ENCODE data around the gene SMARCC1.

SMARCC1 gene

GRCh38 chr3:47634996-47635395 is 146.7 kb downstream of the SMARCC1 start:
- in situ Hi-C loops (cut with HindIII; ENCODE audit: low pct_unique_long_range_greater_than_20kb, low sequenced_read_pairs), result no loop called here
- no peak for TF ChIP-seq JUND (IDR thresholded peaks at IDR 0.05; ENCODE audit: low read depth)
- DNase-seq (ENCODE audit: low read depth in 1 of 2, low spot score in 1 of 2), result no peak

- in situ Hi-C loops (cut with HindIII; ENCODE audit: low pct_unique_long_range_greater_than_20kb, low sequenced_read_pairs), result no loop called here
- TF ChIP-seq JUND (IDR thresholded peaks at IDR 0.05; ENCODE audit: low read depth), result no peak
- no peak for DNase-seq (ENCODE audit: low read depth in 1 of 2, low spot score in 1 of 2)
Observed at GRCh38 chr3:47630810-47631209, 150.9 kb downstream of the SMARCC1 start.

DNA sequence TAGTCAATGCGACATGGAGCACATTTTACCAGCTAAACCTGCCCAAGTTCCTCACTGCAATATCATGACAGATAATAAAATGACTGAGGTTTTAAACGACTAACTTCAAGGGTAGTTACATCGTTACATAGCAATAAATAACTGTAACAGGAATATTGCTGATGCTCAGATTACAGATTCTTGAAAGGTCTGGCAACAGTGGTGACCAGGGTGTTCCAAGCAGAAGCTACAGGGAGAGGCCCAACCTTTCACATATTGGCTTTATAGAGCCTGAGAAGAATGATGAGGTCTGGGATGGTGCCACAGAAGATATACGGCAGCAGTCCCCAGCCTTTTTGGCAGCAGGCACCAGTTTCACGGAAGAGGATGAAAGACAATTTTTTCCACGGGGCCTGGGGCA is 151.9 kb downstream of the SMARCC1 start:
- in situ Hi-C loops (cut with HindIII; ENCODE audit: low pct_unique_long_range_greater_than_20kb, low sequenced_read_pairs), result no loop called here
- no peak for TF ChIP-seq JUND (IDR thresholded peaks at IDR 0.05; ENCODE audit: low read depth)
- no peak for DNase-seq (ENCODE audit: low read depth in 1 of 2, low spot score in 1 of 2)

DNA sequence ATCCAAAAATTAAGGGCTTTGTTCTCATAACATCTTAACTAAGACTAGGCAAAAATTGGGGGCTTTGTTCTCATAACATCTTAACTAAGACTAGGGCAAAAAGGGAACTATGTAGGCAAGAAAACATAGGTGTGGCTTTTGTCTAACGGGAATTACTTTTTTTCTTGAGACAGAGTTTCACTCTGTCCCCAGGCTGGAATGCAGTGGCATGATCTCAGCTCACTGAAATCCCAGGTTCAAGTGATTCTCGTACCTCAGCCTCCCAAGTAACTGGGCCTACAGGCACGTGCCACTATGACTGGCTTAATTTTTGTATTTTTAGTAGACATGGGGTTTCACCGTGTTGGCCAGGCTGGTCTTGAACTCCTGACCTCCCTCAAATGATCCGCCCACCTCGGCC is 153.3 kb downstream of the SMARCC1 start:
- in situ Hi-C loops (cut with HindIII; ENCODE audit: low pct_unique_long_range_greater_than_20kb, low sequenced_read_pairs), result no loop called here
- no peak for DNase-seq (ENCODE audit: low read depth in 1 of 2, low spot score in 1 of 2)
- TF ChIP-seq JUND (IDR thresholded peaks at IDR 0.05; ENCODE audit: low read depth), result no peak

DNA sequence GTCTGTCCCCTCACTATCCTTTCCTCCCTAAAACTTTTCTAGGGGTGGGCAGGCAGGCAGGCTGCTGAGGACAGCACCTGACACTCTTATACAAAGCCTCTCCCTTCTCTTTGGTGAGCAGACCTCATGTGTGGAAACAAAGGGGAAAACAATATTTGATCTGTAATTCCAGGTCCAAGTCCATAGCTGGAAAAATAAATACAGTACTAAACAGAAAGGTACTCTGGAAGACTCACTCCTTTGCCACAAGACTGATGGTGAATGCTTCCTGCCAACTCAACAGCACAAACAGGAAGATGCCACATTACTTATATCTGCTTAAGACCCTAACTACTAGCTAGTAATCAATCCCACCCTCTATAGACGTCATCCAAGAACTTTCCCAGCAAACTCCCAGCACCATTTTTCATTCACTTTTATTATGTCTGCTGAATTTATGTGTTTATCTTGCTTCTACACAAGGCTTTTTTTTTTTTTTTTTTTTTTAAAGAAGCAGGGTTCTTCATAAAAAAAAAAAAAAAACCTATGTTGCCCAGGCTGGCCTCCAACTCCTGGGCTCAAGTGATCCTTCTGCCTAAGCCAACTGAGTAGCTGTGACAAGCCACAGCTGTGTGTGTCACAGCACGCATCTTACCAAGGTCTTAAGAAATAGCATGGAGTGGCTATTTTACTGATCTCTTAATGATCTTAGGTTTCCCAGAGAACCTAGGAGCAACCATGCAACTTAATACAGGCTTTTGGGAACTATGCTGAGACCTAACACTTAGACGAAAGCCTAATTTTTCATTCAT is 158.8 kb downstream of the SMARCC1 start:
- DNase-seq (ENCODE audit: low read depth in 1 of 2, low spot score in 1 of 2), result no peak
- in situ Hi-C loops (cut with HindIII; ENCODE audit: low pct_unique_long_range_greater_than_20kb, low sequenced_read_pairs), result no loop called here
- TF ChIP-seq JUND (IDR thresholded peaks at IDR 0.05; ENCODE audit: low read depth), result no peak

DNA sequence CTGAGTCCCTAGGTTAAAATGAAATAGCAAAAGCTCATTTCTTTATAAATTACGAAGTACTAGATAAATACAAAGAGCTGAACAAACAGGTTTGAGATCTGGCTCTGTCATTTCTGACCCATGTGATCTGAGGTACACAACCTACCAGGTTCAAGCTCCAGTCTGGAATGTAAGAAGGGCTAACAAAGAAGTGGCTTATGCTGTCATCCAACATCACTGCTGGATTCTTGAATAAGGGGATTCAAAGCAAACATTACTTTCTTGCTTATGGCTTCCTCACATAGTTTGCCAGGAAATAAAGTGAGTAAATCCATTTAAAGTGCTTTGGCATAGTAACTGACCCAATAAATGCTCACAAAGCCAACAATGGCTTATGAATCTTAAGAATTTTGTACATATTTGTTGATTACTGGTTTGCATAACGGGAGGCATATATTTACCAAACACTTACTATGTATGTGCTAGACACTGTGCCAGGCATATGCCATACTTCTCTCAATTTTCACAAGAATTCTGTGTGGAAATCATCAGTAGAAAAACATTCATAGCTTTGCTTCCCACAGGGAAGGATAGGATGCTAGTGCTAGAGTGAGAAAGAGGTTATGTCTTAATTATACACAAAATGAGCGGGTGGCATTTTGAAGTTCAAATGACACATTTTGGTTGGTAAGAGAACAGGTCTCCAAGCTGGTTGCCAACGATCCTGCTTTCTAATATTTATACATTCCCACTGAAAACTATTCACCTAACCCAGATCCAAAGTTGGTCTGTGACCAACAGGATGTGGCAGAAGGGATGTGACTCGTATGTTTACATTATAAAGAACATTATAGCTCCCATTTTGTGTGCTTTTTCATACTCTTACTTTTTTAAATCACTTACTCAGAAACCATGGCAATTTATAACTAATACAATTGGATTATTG is 164.3 kb downstream of the SMARCC1 start:
- in situ Hi-C loops (cut with HindIII; ENCODE audit: low pct_unique_long_range_greater_than_20kb, low sequenced_read_pairs), result no loop called here
- DNase-seq (ENCODE audit: low read depth in 1 of 2, low spot score in 1 of 2), result peak in 1 of 2 experiments; percentile 39
- no peak for TF ChIP-seq JUND (IDR thresholded peaks at IDR 0.05; ENCODE audit: low read depth)

DNA sequence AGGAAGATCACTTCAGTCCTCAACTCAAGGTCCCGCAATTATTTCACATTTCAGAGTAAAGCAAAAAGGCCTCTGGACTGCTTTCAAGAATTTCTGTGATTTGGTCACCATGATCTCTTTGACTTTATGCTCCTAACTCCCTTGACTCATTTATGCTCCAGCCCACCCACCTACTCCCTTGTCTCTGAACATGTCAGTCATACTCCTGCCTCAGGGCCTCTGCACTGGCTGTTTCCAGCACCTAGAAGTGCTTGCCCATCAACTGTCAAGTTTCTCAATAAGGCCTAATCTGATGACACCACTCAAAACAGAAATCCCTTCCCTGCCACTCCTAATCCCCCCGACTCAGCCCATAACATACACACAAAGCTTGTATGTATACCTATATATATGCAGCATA is 166.9 kb downstream of the SMARCC1 start:
- TF ChIP-seq JUND (IDR thresholded peaks at IDR 0.05; ENCODE audit: low read depth), result no peak

GRCh38 chr3:47613722-47614121 is 168.0 kb downstream of the SMARCC1 start:
- no peak for TF ChIP-seq JUND (IDR thresholded peaks at IDR 0.05; ENCODE audit: low read depth)
- in situ Hi-C loops (cut with HindIII; ENCODE audit: low pct_unique_long_range_greater_than_20kb, low sequenced_read_pairs), result no loop called here
- DNase-seq (ENCODE audit: low read depth in 1 of 2, low spot score in 1 of 2), result no peak

More for the DNA sequence above, 166.9 kb downstream of the SMARCC1 start:
- DNase-seq (ENCODE audit: low read depth in 1 of 2, low spot score in 1 of 2), result no peak
- in situ Hi-C loops (cut with HindIII; ENCODE audit: low pct_unique_long_range_greater_than_20kb, low sequenced_read_pairs), result no loop called here

GRCh38 chr3:47612879-47613278 is 168.8 kb downstream of the SMARCC1 start:
- no peak for DNase-seq (ENCODE audit: low read depth in 1 of 2, low spot score in 1 of 2)
- in situ Hi-C loops (cut with HindIII; ENCODE audit: low pct_unique_long_range_greater_than_20kb, low sequenced_read_pairs), result no loop called here
- TF ChIP-seq JUND (IDR thresholded peaks at IDR 0.05; ENCODE audit: low read depth), result no peak

- in situ Hi-C loops (cut with HindIII; ENCODE audit: low pct_unique_long_range_greater_than_20kb, low sequenced_read_pairs), result no loop called here
- peak in 1 of 2 experiments; percentile 18 for DNase-seq (ENCODE audit: low read depth in 1 of 2, low spot score in 1 of 2)
- no peak for TF ChIP-seq JUND (IDR thresholded peaks at IDR 0.05; ENCODE audit: low read depth)
Observed at GRCh38 chr3:47612178-47612577, 169.5 kb downstream of the SMARCC1 start.

DNA sequence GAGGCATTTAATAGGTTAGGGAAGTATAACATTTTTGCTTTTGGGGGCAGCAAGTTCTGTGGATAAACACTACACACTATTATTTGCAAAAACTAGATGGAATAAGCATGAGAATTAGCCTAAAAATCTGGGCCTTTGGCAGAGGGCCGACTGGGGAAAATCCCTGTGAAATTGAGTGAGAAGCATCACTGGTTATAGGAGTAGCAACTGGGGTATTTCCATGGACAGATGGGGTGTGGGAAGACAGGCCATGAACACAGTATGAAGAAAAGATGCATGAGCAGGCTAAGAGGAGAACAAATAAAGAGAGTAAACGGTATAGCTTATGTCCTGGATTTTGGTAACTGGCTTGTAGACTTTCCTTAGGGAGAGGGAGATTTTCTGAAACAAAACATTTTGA is 170.1 kb downstream of the SMARCC1 start:
- no peak for DNase-seq (ENCODE audit: low read depth in 1 of 2, low spot score in 1 of 2)
- in situ Hi-C loops (cut with HindIII; ENCODE audit: low pct_unique_long_range_greater_than_20kb, low sequenced_read_pairs), result no loop called here
- no peak for TF ChIP-seq JUND (IDR thresholded peaks at IDR 0.05; ENCODE audit: low read depth)

DNA sequence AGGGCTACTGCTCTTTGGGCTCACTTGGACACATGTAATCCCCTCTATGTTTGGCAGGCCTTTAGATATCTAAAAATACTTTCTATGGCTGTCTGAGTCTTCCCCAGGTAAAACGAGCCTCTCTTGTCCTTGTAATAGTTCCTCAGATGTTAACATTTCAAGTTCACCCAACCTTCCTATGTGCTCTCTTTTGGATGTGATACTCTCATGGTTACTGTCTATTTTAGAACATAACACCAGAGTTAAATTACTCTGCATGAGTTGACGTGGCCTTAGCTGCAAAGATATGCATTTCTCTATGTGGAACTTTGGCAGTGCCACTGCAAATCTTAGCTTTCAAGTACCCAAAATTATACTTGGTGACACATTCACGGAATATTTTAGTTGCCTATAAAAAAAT is 171.1 kb downstream of the SMARCC1 start:
- no peak for DNase-seq (ENCODE audit: low read depth in 1 of 2, low spot score in 1 of 2)
- in situ Hi-C loops (cut with HindIII; ENCODE audit: low pct_unique_long_range_greater_than_20kb, low sequenced_read_pairs), result no loop called here
- no peak for TF ChIP-seq JUND (IDR thresholded peaks at IDR 0.05; ENCODE audit: low read depth)

DNA sequence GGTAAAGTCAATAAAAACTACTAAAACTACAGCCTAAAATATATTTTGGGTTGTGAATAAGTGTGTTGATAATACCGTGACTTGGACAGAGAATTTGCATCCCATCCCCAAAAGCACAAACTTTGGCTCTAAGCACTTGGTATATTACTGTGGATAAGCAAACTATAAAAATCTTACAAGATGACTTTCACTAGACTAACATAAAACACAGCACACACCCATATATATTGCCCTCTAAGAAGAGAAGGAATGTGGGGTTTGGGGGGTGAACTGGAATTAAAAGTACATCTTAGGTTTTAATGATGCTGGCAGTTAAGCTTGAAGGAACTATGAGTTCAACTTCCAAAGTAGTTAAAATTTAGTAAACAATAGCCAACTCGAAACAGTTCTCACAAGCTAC is 174.4 kb downstream of the SMARCC1 start:
- in situ Hi-C loops (cut with HindIII; ENCODE audit: low pct_unique_long_range_greater_than_20kb, low sequenced_read_pairs), result no loop called here
- no peak for DNase-seq (ENCODE audit: low read depth in 1 of 2, low spot score in 1 of 2)

More for the DNA sequence above, 174.4 kb downstream of the SMARCC1 start:
- TF ChIP-seq JUND (IDR thresholded peaks at IDR 0.05; ENCODE audit: low read depth), result no peak

Data from T47D (cell line).